WTC11 (cell line): ENCODE measurements around the gene BHLHE40. TPM values are rescaled to one million over a fixed set of nuclear protein-coding genes. Genes with fewer than 3 reads are reported as not detected.

Experiments used
- ATAC-seq: fragments of 200-7000 bp; cut with Tn5 transposase; 2 replicates; pipeline ENCODE4 v1.10.0; 2021; ENCODE audit warnings: mild to moderate bottlenecking, moderate library complexity
- CTCF ChIA-PET: fragments of 300-600 bp; sonication (Branson Sonifier 250); formaldehyde crosslinking; loops from one replicate; lab custom pipeline; 2021; ENCODE audit warnings: antibody characterized with exemption; lab: Charles Lee
- POLR2A ChIA-PET: fragments of 350-600 bp; sonication (Branson Sonifier 250); formaldehyde crosslinking; loops from one replicate; lab custom pipeline; 2021; ENCODE audit warnings: antibody characterized with exemption; lab: Charles Lee
- DNase-seq: peaks from one replicate; pipeline ENCODE4 v3.0.0; 2021; ENCODE audit warnings: low spot score
- H3K27ac Mint-ChIP-seq: 2 replicates; pipeline ENCODE4 v1.8.0; 2021; ENCODE audit warnings: mixed read lengths
- H3K27me3 Mint-ChIP-seq: 2 replicates; pipeline ENCODE4 v1.8.0; 2021; ENCODE audit warnings: low read depth, mild to moderate bottlenecking, moderate library complexity, mixed read lengths
- H3K36me3 Mint-ChIP-seq: 2 replicates; pipeline ENCODE4 v1.8.0; 2021; ENCODE audit warnings: mixed read lengths
- H3K4me1 Mint-ChIP-seq: 2 replicates; pipeline ENCODE4 v1.8.0; 2022; ENCODE audit warnings: mixed read lengths
- H3K4me3 Mint-ChIP-seq: 2 replicates; pipeline ENCODE4 v1.8.0; 2021; ENCODE audit warnings: mild to moderate bottlenecking, moderate library complexity, mixed read lengths
- H3K9me3 Mint-ChIP-seq: 2 replicates; pipeline ENCODE4 v1.8.0; 2021; ENCODE audit warnings: mixed read lengths
- ESRRA ChIP-seq: sonication (generic); formaldehyde crosslinking; IDR thresholded peaks from 2 replicates; pipeline ENCODE4 v1.8.1; 2022; ENCODE audit warnings: mild to moderate bottlenecking, missing genetic modification reagents, borderline replicate concordance
- GTF2I ChIP-seq: fragments of 250-450 bp; sonication (Bioruptor Pico); conservative IDR thresholded peaks from 2 replicates; pipeline ENCODE4 v1.4.0; 2021; ENCODE audit warnings: mild to moderate bottlenecking
- HMGA2 ChIP-seq: fragments of 250-450 bp; sonication (Bioruptor Pico); IDR thresholded peaks from 2 replicates; pipeline ENCODE4 v1.4.0; 2021; ENCODE audit warnings: mild to moderate bottlenecking, moderate library complexity
- IRF2 ChIP-seq: sonication (generic); formaldehyde crosslinking; IDR thresholded peaks from 2 replicates; pipeline ENCODE4 v1.8.0; 2022; ENCODE audit warnings: low read depth, missing genetic modification reagents, borderline replicate concordance
- JAZF1 ChIP-seq: fragments of 250-450 bp; sonication (Bioruptor Pico); IDR thresholded peaks from 2 replicates; pipeline ENCODE4 v1.9.0; 2021; ENCODE audit warnings: moderate library complexity, mild to moderate bottlenecking, inconsistent platforms
- NFE2L1 ChIP-seq: sonication (generic); formaldehyde crosslinking; IDR thresholded peaks from 2 replicates; pipeline ENCODE4 v1.8.1; 2023; ENCODE audit warnings: missing genetic modification reagents
- SMAD4 ChIP-seq: sonication (generic); formaldehyde crosslinking; IDR thresholded peaks from 2 replicates; pipeline ENCODE4 v1.8.0; 2022; ENCODE audit warnings: mild to moderate bottlenecking, missing genetic modification reagents
- ZNF121 ChIP-seq: sonication (generic); formaldehyde crosslinking; IDR thresholded peaks from 2 replicates; pipeline ENCODE4 v1.8.0; 2023; ENCODE audit warnings: missing genetic modification reagents
- ZNF317 ChIP-seq: sonication (generic); formaldehyde crosslinking; IDR thresholded peaks from 2 replicates; pipeline ENCODE4 v1.8.1; 2023; ENCODE audit warnings: low read depth, mild to moderate bottlenecking, moderate library complexity, missing genetic modification reagents, borderline replicate concordance
- ZNF396 ChIP-seq: fragments of 250-450 bp; sonication (Bioruptor Pico); IDR thresholded peaks from 2 replicates; pipeline ENCODE4 v1.8.0; 2021; ENCODE audit warnings: mild to moderate bottlenecking, moderate library complexity, borderline replicate concordance
- total RNA-seq: library from RNA; stranded (reverse); gene quantifications from 3 replicates; pipeline ENCODE4 v1.2.3, GENCODE V29; 2021
- TF ChIP-seq, protein P1 (sequence below): fragments of 250-450 bp; sonication (Bioruptor Pico); IDR thresholded peaks from 2 replicates; pipeline ENCODE4 v1.9.0; 2021; ENCODE audit warnings: mild to moderate bottlenecking
- TF ChIP-seq, protein P2 (sequence below): sonication (generic); formaldehyde crosslinking; IDR thresholded peaks from 2 replicates; pipeline ENCODE4 v1.8.0; 2023; ENCODE audit warnings: mild to moderate bottlenecking, missing genetic modification reagents
- TF ChIP-seq, protein P3 (sequence below): sonication (generic); formaldehyde crosslinking; IDR thresholded peaks from 2 replicates; pipeline ENCODE4 v1.8.0; 2022; ENCODE audit warnings: mild to moderate bottlenecking, missing genetic modification reagents
- TF ChIP-seq, protein P4 (sequence below): sonication (generic); formaldehyde crosslinking; IDR thresholded peaks from 2 replicates; pipeline ENCODE4 v1.8.1; 2023; ENCODE audit warnings: mild to moderate bottlenecking, moderate library complexity, missing genetic modification reagents
- TF ChIP-seq, protein P5 (sequence below): sonication (generic); formaldehyde crosslinking; conservative IDR thresholded peaks from 2 replicates; pipeline ENCODE4 v1.8.1; 2023; ENCODE audit warnings: mild to moderate bottlenecking, low read depth, missing genetic modification reagents, moderate library complexity
- TF ChIP-seq, protein P6 (sequence below): fragments of 250-450 bp; sonication (Bioruptor Pico); conservative IDR thresholded peaks from 2 replicates; pipeline ENCODE4 v1.9.0; 2021; ENCODE audit warnings: mild to moderate bottlenecking

The BHLHE40 gene
- total RNA-seq, 1 experiment from 2014 or later, result 5.7 TPM

DNA sequence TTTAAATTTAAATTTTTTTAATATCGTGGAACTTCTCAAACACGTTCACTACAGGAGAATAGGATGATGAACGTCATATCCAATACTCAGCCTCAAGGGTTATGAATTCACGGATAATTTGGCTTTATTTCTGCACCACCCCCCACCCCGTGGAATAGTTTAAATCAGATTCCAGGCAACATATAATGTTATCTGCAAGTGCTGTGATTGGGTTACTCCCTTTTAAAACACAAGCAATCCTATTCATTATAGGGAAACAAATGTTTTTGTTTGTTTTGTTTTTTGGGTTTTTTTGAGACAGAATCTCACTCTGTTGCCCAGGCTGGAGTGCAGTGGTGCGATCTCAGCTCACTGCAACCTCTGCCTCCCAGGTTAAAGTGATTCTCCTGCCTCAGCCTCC, 30.9 kb downstream of the BHLHE40 start:
- TF ChIP-seq ZNF396 (CRISPR knock-in tag) (no peak), IRF2 (no peak), GTF2I (CRISPR knock-in tag) (no peak), ESRRA (CRISPR knock-in tag) (no peak), SMAD4 (CRISPR knock-in tag) (no peak), NFE2L1 (CRISPR knock-in tag) (no peak), ZNF121 (CRISPR knock-in tag) (no peak), JAZF1 (CRISPR knock-in tag) (no peak), ZNF317 (no peak), HMGA2 (CRISPR knock-in tag) (no peak)
- TF ChIP-seq, protein P1, sequence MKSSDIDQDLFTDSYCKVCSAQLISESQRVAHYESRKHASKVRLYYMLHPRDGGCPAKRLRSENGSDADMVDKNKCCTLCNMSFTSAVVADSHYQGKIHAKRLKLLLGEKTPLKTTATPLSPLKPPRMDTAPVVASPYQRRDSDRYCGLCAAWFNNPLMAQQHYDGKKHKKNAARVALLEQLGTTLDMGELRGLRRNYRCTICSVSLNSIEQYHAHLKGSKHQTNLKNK (CRISPR knock-in tag), result no peak
- TF ChIP-seq, protein P2, sequence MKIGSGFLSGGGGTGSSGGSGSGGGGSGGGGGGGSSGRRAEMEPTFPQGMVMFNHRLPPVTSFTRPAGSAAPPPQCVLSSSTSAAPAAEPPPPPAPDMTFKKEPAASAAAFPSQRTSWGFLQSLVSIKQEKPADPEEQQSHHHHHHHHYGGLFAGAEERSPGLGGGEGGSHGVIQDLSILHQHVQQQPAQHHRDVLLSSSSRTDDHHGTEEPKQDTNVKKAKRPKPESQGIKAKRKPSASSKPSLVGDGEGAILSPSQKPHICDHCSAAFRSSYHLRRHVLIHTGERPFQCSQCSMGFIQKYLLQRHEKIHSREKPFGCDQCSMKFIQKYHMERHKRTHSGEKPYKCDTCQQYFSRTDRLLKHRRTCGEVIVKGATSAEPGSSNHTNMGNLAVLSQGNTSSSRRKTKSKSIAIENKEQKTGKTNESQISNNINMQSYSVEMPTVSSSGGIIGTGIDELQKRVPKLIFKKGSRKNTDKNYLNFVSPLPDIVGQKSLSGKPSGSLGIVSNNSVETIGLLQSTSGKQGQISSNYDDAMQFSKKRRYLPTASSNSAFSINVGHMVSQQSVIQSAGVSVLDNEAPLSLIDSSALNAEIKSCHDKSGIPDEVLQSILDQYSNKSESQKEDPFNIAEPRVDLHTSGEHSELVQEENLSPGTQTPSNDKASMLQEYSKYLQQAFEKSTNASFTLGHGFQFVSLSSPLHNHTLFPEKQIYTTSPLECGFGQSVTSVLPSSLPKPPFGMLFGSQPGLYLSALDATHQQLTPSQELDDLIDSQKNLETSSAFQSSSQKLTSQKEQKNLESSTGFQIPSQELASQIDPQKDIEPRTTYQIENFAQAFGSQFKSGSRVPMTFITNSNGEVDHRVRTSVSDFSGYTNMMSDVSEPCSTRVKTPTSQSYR (CRISPR knock-in tag), result no peak
- TF ChIP-seq, protein P3, sequence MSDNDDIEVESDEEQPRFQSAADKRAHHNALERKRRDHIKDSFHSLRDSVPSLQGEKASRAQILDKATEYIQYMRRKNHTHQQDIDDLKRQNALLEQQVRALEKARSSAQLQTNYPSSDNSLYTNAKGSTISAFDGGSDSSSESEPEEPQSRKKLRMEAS (CRISPR knock-in tag), result no peak
- TF ChIP-seq, protein P4, sequence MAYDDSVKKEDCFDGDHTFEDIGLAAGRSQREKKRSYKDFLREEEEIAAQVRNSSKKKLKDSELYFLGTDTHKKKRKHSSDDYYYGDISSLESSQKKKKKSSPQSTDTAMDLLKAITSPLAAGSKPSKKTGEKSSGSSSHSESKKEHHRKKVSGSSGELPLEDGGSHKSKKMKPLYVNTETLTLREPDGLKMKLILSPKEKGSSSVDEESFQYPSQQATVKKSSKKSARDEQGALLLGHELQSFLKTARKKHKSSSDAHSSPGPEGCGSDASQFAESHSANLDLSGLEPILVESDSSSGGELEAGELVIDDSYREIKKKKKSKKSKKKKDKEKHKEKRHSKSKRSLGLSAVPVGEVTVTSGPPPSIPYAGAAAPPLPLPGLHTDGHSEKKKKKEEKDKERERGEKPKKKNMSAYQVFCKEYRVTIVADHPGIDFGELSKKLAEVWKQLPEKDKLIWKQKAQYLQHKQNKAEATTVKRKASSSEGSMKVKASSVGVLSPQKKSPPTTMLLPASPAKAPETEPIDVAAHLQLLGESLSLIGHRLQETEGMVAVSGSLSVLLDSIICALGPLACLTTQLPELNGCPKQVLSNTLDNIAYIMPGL, result no peak
- TF ChIP-seq, protein P5, sequence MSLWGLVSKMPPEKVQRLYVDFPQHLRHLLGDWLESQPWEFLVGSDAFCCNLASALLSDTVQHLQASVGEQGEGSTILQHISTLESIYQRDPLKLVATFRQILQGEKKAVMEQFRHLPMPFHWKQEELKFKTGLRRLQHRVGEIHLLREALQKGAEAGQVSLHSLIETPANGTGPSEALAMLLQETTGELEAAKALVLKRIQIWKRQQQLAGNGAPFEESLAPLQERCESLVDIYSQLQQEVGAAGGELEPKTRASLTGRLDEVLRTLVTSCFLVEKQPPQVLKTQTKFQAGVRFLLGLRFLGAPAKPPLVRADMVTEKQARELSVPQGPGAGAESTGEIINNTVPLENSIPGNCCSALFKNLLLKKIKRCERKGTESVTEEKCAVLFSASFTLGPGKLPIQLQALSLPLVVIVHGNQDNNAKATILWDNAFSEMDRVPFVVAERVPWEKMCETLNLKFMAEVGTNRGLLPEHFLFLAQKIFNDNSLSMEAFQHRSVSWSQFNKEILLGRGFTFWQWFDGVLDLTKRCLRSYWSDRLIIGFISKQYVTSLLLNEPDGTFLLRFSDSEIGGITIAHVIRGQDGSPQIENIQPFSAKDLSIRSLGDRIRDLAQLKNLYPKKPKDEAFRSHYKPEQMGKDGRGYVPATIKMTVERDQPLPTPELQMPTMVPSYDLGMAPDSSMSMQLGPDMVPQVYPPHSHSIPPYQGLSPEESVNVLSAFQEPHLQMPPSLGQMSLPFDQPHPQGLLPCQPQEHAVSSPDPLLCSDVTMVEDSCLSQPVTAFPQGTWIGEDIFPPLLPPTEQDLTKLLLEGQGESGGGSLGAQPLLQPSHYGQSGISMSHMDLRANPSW (CRISPR knock-in tag), result no peak
- TF ChIP-seq, protein P6, sequence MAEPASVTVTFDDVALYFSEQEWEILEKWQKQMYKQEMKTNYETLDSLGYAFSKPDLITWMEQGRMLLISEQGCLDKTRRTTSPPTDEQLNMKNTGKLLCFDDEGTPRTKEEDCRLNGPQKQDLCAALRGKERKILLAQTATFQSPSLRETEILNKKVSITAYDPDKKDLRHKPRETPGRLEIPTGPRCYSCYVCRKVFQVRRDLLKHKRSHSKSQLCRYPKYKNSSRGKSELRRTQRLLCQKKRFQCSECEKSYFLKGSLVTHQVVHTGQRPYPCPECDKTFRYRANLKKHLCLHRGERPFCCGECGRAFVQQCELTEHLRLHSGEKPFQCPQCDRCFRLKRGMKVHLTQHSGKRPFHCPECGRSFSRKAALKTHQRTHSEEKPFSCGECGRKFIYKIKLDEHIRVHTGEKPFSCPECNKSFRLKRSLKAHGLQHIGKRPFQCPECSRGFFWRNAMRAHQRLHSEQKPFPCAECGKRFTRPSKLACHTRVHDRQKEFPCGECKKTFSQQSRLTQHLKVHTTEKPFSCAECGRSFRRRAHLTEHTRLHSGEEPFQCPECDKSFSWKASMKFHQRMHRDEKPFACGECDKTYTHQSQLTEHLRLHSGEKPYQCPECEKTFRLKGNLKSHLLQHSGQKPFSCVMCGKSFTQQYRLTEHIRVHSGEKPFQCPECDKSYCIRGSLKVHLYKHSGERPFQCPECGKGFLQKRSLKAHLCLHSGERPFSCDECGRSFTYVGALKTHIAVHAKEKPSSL (CRISPR knock-in tag), result no peak
- DNase-seq (no peak), ATAC-seq (no peak)
- POLR2A ChIA-PET, result no interaction called here
- no peak overlapping the region for H3K27ac Mint-ChIP-seq
- peaks cover 14% of the 10 kb centered on the region for H3K4me1 Mint-ChIP-seq
- H3K4me3 Mint-ChIP-seq, result no peak overlapping the region
- no peaks in the 10 kb centered on the region for H3K36me3 Mint-ChIP-seq
- no peaks in the 10 kb centered on the region; the same call in 1 of the 2 replicates for H3K27me3 Mint-ChIP-seq
- no peaks in the 10 kb centered on the region for H3K9me3 Mint-ChIP-seq
- CTCF ChIA-PET, result no interaction called here
